B cell (primary cell): ENCODE results near the gene ORC4. TPM values are rescaled to one million over a fixed set of nuclear protein-coding genes. Genes with fewer than 3 reads are reported as not detected.
A peak's percentile ranks its signal among the peaks of the same experiment; 100 is the strongest.

Experiments used
- ATAC-seq: fragments of 200-7000 bp; cut with Tn5 transposase; one replicate; pipeline ENCODE4 v1.10.0; 2021; ENCODE audit warnings: low read depth, mild to moderate bottlenecking, moderate number of reproducible peaks, moderate library complexity
- CTCF ChIA-PET: fragments of 350-600 bp; sonication (Branson Sonifier 250); formaldehyde crosslinking; loops from one replicate; lab custom pipeline; 2021; ENCODE audit warnings: antibody characterized with exemption, inconsistent platforms; lab: Charles Lee
- POLR2A ChIA-PET: fragments of 350-600 bp; sonication (Branson Sonifier 250); formaldehyde crosslinking; loops from one replicate; lab custom pipeline; 2021; ENCODE audit warnings: antibody characterized with exemption; lab: Charles Lee
- DNase-seq: peaks from one replicate; pipeline ENCODE4 v3.0.0; 2013
- H2AFZ ChIP-seq: 2 replicates; pipeline ENCODE4 v1.6.1; 2012; ENCODE audit warnings: mild to moderate bottlenecking, low read depth, low read length; ENCODE audit not compliant: insufficient read depth, poor library complexity, severe bottlenecking
- H3K27ac ChIP-seq, 2 donors: 1 replicate in 1 of 2; 2 replicates in 1 of 2; pipeline ENCODE4 v1.5.1; 2012 to 2013; ENCODE audit warnings: low read length in 2 of 2, mild to moderate bottlenecking in 2 of 2, moderate library complexity in 1 of 2
- H3K27me3 ChIP-seq, 4 experiments: fragments of 200-600 bp in 1 of 4; sonication (generic) in 1 of 4; replicated peaks in 1 of 4; 1 replicate in 2 of 4; 2 replicates in 2 of 4; pipeline versions ENCODE4 v1.6.1 to v1.7.0; 2013 to 2016; ENCODE audit warnings: low read length in 3 of 4, mild to moderate bottlenecking in 2 of 4, mixed read lengths in 1 of 4, moderate library complexity in 1 of 4; ENCODE audit not compliant: insufficient read depth in 4 of 4, control insufficient read depth in 3 of 4; ENCODE audit errors: control extremely low read depth in 1 of 4
- H3K36me3 ChIP-seq, 2 experiments: replicated peaks in 1 of 2; 1 replicate in 1 of 2; 2 replicates in 1 of 2; pipeline versions ENCODE4 v1.6.1 to v1.7.1; 2013; ENCODE audit warnings: low read length in 1 of 2; ENCODE audit not compliant: insufficient read depth in 2 of 2, control insufficient read depth in 1 of 2; ENCODE audit errors: control extremely low read depth in 1 of 2, extremely low read depth in 1 of 2
- H3K4me1 ChIP-seq, 2 donors: fragments of 200-600 bp in 1 of 2; sonication (generic) in 1 of 2; 1 replicate in 1 of 2; 2 replicates in 1 of 2; pipeline versions ENCODE4 v1.5.1 to v1.6.1; 2013 to 2017; ENCODE audit warnings: low read length in 2 of 2; ENCODE audit not compliant: control insufficient read depth in 2 of 2, insufficient read depth in 2 of 2
- H3K4me2 ChIP-seq: replicated peaks from 2 replicates; pipeline ENCODE3; 2012; ENCODE audit warnings: mild to moderate bottlenecking, low read depth, low read length; ENCODE audit not compliant: poor library complexity, severe bottlenecking
- H3K4me3 ChIP-seq, 5 experiments: fragments of 200-600 bp in 1 of 5; sonication (generic) in 1 of 5; 1 replicate in 3 of 5; 2 replicates in 2 of 5; pipeline versions ENCODE4 v1.5.1 to v1.7.0; 2011 to 2016; ENCODE audit warnings: low read length in 4 of 5, mild to moderate bottlenecking in 4 of 5, low read depth in 2 of 5, control low read depth in 1 of 5, moderate library complexity in 1 of 5; ENCODE audit not compliant: insufficient read depth in 1 of 5; ENCODE audit errors: control extremely low read depth in 1 of 5, extremely low read depth in 1 of 5
- H3K79me2 ChIP-seq: fragments of 200-600 bp; sonication (generic); one replicate; pipeline ENCODE4 v1.6.0; 2016; ENCODE audit warnings: low read length; ENCODE audit not compliant: control insufficient read depth, insufficient read depth
- H3K9ac ChIP-seq: fragments of 200-600 bp; sonication (generic); 2 replicates; pipeline ENCODE4 v1.6.1; 2017; ENCODE audit warnings: mild to moderate bottlenecking, low read length, moderate library complexity
- H3K9me3 ChIP-seq, 3 donors: one replicate each; pipeline versions ENCODE4 v1.6.1 to v1.7.1; 2013; ENCODE audit warnings: low read length in 2 of 3; ENCODE audit not compliant: control insufficient read depth in 2 of 3, insufficient read depth in 1 of 3; ENCODE audit errors: control extremely low read depth in 1 of 3
- H4K20me1 ChIP-seq: 2 replicates; pipeline ENCODE4 v1.6.0; 2012; ENCODE audit warnings: mild to moderate bottlenecking, low read length; ENCODE audit not compliant: insufficient read depth, control insufficient read depth, poor library complexity, severe bottlenecking
- H3K27ac Mint-ChIP-seq: one replicate; pipeline ENCODE4 v1.8.0; 2021; ENCODE audit warnings: mixed read lengths
- H3K27me3 Mint-ChIP-seq: one replicate; pipeline ENCODE4 v1.8.0; 2021; ENCODE audit warnings: mixed read lengths
- H3K4me1 Mint-ChIP-seq: one replicate; pipeline ENCODE4 v1.8.0; 2021; ENCODE audit warnings: mixed read lengths
- H3K4me3 Mint-ChIP-seq: one replicate; pipeline ENCODE4 v1.8.0; 2021; ENCODE audit warnings: mixed read lengths
- H3K9me3 Mint-ChIP-seq: one replicate; pipeline ENCODE4 v1.8.0; 2022; ENCODE audit warnings: mixed read lengths; ENCODE audit not compliant: insufficient read depth
- CTCF ChIP-seq: fragments of 200-600 bp; IDR thresholded peaks from one replicate; pipeline ENCODE4 v1.8.0; 2022; ENCODE audit warnings: antibody characterized with exemption, mild to moderate bottlenecking
- EZH2 ChIP-seq: IDR thresholded peaks from 2 replicates; pipeline ENCODE4 v1.6.1; 2012; ENCODE audit warnings: borderline replicate concordance, low read depth, mild to moderate bottlenecking, moderate library complexity, low read length; ENCODE audit not compliant: insufficient read depth, poor library complexity, severe bottlenecking
- WGBS: methylation state at CpG from one replicate; pipeline ENCODE4 v1.1.5; 2013; ENCODE audit warnings: missing lambda C conversion rate; ENCODE audit not compliant: insufficient coverage; 5-methylcytosine and 5-hydroxymethylcytosine counted together
- intact Hi-C: fragments of 100-400 bp; cut with micrococcal nuclease; formaldehyde crosslinking; loops from one replicate; pipeline ENCODE4 v1.10.0; 2022
- polyA plus RNA-seq: library from polyadenylated mRNA; depleted of rRNA; stranded (reverse); fragments of >200 nt; gene quantifications from 2 replicates; pipeline ENCODE4 v1.2.3, GENCODE V29; 2012
- total RNA-seq, 2 donors: library from RNA; stranded (reverse); fragments of 120-200 nt in 1 of 2; gene quantifications; 1 replicate in 1 of 2; 2 replicates in 1 of 2; pipeline versions ENCODE4 v1.2.3 to v1.2.4, GENCODE V29; 2013 to 2022

ORC4 gene
- total and polyA plus RNA-seq, 2 donors (not counting 1 experiment from before 2014, with no cell fraction given): 31.5 to 48.9 TPM

DNA sequence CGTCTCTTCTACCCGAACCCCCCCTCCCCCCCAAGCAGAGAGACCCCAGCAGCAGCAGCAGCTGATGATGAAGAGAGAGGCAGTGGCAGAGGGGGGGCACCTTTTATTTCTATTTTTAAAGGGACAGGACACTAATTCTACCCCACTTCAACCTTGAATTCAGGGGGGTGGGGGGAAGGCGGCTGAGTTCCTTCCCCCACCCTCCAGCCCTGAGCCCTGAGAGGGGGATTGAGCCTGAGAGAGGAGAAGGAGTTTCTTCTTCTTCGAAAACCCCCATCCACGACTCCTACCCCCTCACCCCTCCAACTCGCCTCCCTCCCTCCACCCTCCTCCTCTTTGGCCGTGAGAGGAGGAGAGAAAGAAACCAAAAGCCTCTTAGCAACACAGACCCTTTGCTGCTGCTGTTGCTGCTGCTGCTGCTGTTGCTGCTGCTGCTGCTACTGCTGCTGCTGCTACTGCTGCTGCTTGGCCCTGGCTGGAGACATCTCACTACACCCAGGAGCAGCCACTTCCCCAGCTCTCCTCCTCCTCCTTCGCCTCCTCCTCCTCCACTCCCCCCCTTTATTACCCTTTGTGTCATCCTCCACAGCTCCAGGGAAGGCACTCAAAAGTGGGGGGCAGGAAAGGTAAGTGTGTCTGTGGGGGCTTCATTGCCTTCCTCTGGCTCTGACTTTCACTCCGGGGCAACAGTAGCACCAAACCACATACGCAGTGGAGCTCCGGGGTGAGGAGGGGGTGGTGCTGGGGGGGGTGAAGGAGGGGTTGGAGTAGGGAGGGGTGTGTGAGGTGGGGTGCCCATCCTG lies 723 bp upstream of the ORC4 start, which contains the start of gene MBD5:
Gene MBD5, plus strand, starts transcription at position 33 of the 803 bp plus-strand sequence.
- peak within 1 kb of the TSS; percentile 99 for H3K4me3 Mint-ChIP-seq
- 0% methylated on average over 3 of the region's 11 CpGs for WGBS
- no peak for TF ChIP-seq EZH2
- TF ChIP-seq CTCF: no peak
- peak within 1 kb of the TSS; percentile 94 for H3K27ac Mint-ChIP-seq
- H3K27ac ChIP-seq: peak within 1 kb of the TSS; percentile 91 to 92
- no peaks in the 10 kb centered on the region for H3K27me3 ChIP-seq
- peaks cover 50% of the 10 kb centered on the region for H3K4me1 Mint-ChIP-seq
- ChIA-PET POLR2A (interaction anchor here (0.7 to 1.6 kb wide), 4 partner anchors 178 to 1565 kb away, joined by 3 to 21 read pairs (median 4); no protein-coding TSS in a partner anchor), CTCF (interaction anchor here (0.7 to 1.9 kb wide), 5 partner anchors 8 to 488 kb away, joined by 3 to 12 read pairs (median 3); no protein-coding TSS in a partner anchor)
- H3K9me3 ChIP-seq: no peaks in the 10 kb centered on the region
- H3K9ac ChIP-seq: peak within 1 kb of the TSS; percentile 82
- intact Hi-C loops: loop anchor here (10.0 kb wide), 1 partner anchor 1004 kb away; no protein-coding TSS in a partner anchor
- DNase-seq: no peak
- H2AFZ ChIP-seq: peak within 1 kb of the TSS; percentile 91
- peak within 1 kb of the TSS; percentile 79 to 95 (median 80) for H3K4me3 ChIP-seq
- ATAC-seq: peak; percentile 42
- peaks cover 95% of the 10 kb centered on the region for H3K79me2 ChIP-seq
- H3K4me1 ChIP-seq: peaks cover 23 to 37% of the 10 kb centered on the region in 2 donors
- no peaks in the 10 kb centered on the region for H3K9me3 Mint-ChIP-seq
- H4K20me1 ChIP-seq: peaks cover 8% of the 10 kb centered on the region
- no peaks in the 10 kb centered on the region for H3K27me3 Mint-ChIP-seq
- H3K36me3 ChIP-seq: no peaks in the 10 kb centered on the region
- H3K4me2 ChIP-seq: peak within 1 kb of the TSS; percentile 95

GRCh38 chr2:148014616-148015015 lies 5.9 kb downstream of the ORC4 start:
- Histone ChIP-seq H3K4me1 (peaks cover 3 to 5% of the 10 kb centered on the region in 2 donors), H3K9ac (no peak overlapping the region), H3K4me2 (no peak overlapping the region), H3K79me2 (peaks cover 98% of the 10 kb centered on the region), H3K27me3 (no peaks in the 10 kb centered on the region), H3K27ac (no peak overlapping the region), H3K9me3 (no peaks in the 10 kb centered on the region), H3K36me3 (peaks cover 0 to 2% of the 10 kb centered on the region in 2 experiments), H4K20me1 (peaks cover 45% of the 10 kb centered on the region), H2AFZ (no peak overlapping the region), H3K4me3 (no peak overlapping the region)
- DNase-seq (no peak), ATAC-seq (no peak)
- TF ChIP-seq CTCF (no peak), EZH2 (no peak)
- CTCF ChIA-PET: interaction anchor here (2.0 kb wide), 1 partner anchor 24 kb away, joined by 7 read pairs; no protein-coding TSS in a partner anchor
- intact Hi-C loops: no loop called here
- no peaks in the 10 kb centered on the region for H3K9me3 Mint-ChIP-seq
- no peaks in the 10 kb centered on the region for H3K27me3 Mint-ChIP-seq
- H3K27ac Mint-ChIP-seq: no peak overlapping the region
- H3K4me3 Mint-ChIP-seq: no peak overlapping the region
- H3K4me1 Mint-ChIP-seq: peaks cover 54% of the 10 kb centered on the region
- WGBS: no CpG with 5 or more reads among the region's 5 CpGs
- POLR2A ChIA-PET: no interaction called here
